Nephron progenitor cell (in vitro differentiated cells): Measurements from ENCODE around the gene NGF.

Experiments
- DNase-seq: peaks from one replicate; pipeline ENCODE4 v3.0.0; 2021
- H3K27ac Mint-ChIP-seq: 2 replicates; pipeline ENCODE4 v1.8.0; 2021; ENCODE audit warnings: mild to moderate bottlenecking, moderate library complexity, mixed read lengths
- H3K27me3 Mint-ChIP-seq: 2 replicates; pipeline ENCODE4 v1.8.0; 2021; ENCODE audit warnings: mild to moderate bottlenecking, low read depth, mixed read lengths; ENCODE audit not compliant: poor library complexity
- H3K36me3 Mint-ChIP-seq: 2 replicates; pipeline ENCODE4 v1.8.0; 2021; ENCODE audit warnings: low read depth, mixed read lengths
- H3K4me1 Mint-ChIP-seq: 2 replicates; pipeline ENCODE4 v1.8.0; 2021; ENCODE audit warnings: mixed read lengths
- H3K4me3 Mint-ChIP-seq: 2 replicates; pipeline ENCODE4 v1.8.0; 2021; ENCODE audit warnings: mild to moderate bottlenecking, moderate library complexity, mixed read lengths
- H3K9me3 Mint-ChIP-seq: 2 replicates; pipeline ENCODE4 v1.8.0; 2021; ENCODE audit warnings: mild to moderate bottlenecking, moderate library complexity, mixed read lengths
- CTCF ChIP-seq: fragments of 200-600 bp; sonication (generic); IDR thresholded peaks from 2 replicates; pipeline ENCODE4 v1.5.0; 2021; ENCODE audit warnings: antibody characterized with exemption

Gene NGF

GRCh38 chr1:115317101-115318012 is 20.7 kb downstream of the NGF start:
- Mint-ChIP-seq H3K4me1 (peaks cover 3% of the 10 kb centered on the region), H3K27ac (no peak overlapping the region), H3K9me3 (no peaks in the 10 kb centered on the region), H3K36me3 (no peaks in the 10 kb centered on the region), H3K27me3 (peaks cover 12% of the 10 kb centered on the region), H3K4me3 (no peak overlapping the region)
- TF ChIP-seq CTCF, result no peak
- DNase-seq, result no peak

DNA sequence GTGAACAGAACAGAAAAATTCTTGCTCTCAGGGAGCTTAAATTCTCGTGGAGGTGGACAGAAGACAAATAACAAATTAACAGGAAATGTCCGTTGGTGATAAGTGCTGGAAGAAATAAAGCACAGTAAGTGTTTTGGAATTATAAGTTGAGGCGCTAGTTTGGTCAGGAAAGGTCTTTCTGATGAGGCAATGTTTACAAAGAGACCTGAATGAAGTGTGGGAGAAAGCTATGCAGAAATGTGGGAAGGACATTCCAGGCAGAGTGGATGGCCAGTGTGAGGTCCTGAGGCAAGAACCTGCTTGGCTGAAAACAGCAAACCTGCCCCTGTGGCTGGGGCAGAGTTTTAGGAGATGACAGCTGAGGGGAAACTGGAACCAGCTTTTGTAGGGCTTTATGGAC is 23.3 kb downstream of the NGF start:
- Mint-ChIP-seq H3K36me3 (no peaks in the 10 kb centered on the region), H3K9me3 (no peaks in the 10 kb centered on the region), H3K4me1 (no peaks in the 10 kb centered on the region), H3K27me3 (peaks cover 12% of the 10 kb centered on the region), H3K4me3 (no peak overlapping the region), H3K27ac (no peak overlapping the region)
- TF ChIP-seq CTCF, result no peak
- DNase-seq, result no peak

- Mint-ChIP-seq H3K27me3 (peaks cover 12% of the 10 kb centered on the region), H3K27ac (no peak overlapping the region), H3K4me1 (no peaks in the 10 kb centered on the region), H3K9me3 (no peaks in the 10 kb centered on the region), H3K4me3 (no peak overlapping the region), H3K36me3 (no peaks in the 10 kb centered on the region)
- no peak for TF ChIP-seq CTCF
- DNase-seq, result no peak
Observed at GRCh38 chr1:115314092-115314491, 24.0 kb downstream of the NGF start.

- H3K4me3 Mint-ChIP-seq, result no peak overlapping the region
- H3K9me3 Mint-ChIP-seq, result no peaks in the 10 kb centered on the region
- no peak for DNase-seq
- no peak overlapping the region for H3K27ac Mint-ChIP-seq
- no peaks in the 10 kb centered on the region for H3K36me3 Mint-ChIP-seq
- TF ChIP-seq CTCF, result no peak
- H3K27me3 Mint-ChIP-seq, result peaks cover 10% of the 10 kb centered on the region
- H3K4me1 Mint-ChIP-seq, result no peaks in the 10 kb centered on the region
Observed at GRCh38 chr1:115313182-115313581, 24.9 kb downstream of the NGF start.

DNA sequence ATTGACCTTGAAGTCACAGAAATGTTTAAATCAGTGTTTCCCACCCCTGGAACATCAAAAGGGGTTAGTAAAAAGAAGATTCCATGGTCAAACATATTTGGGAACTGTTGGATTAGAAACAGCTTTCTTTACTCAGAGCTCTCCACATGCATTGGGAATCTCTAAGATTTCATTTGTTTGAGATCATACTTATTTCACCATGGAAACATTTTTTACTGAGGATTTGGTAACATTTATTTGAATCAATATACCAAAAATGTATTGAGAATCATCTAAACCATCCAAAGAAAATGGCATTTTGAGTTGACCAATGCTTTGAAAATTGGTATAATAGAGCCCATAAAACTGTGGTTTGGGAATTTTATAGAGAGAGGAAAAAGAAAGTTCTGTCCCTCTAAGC is 25.3 kb downstream of the NGF start:
- no peaks in the 10 kb centered on the region for H3K9me3 Mint-ChIP-seq
- no peak overlapping the region for H3K4me3 Mint-ChIP-seq
- H3K36me3 Mint-ChIP-seq, result no peaks in the 10 kb centered on the region
- peaks cover 6% of the 10 kb centered on the region for H3K27me3 Mint-ChIP-seq
- H3K4me1 Mint-ChIP-seq, result no peaks in the 10 kb centered on the region
- H3K27ac Mint-ChIP-seq, result no peak overlapping the region
- no peak for TF ChIP-seq CTCF
- DNase-seq, result no peak

DNA sequence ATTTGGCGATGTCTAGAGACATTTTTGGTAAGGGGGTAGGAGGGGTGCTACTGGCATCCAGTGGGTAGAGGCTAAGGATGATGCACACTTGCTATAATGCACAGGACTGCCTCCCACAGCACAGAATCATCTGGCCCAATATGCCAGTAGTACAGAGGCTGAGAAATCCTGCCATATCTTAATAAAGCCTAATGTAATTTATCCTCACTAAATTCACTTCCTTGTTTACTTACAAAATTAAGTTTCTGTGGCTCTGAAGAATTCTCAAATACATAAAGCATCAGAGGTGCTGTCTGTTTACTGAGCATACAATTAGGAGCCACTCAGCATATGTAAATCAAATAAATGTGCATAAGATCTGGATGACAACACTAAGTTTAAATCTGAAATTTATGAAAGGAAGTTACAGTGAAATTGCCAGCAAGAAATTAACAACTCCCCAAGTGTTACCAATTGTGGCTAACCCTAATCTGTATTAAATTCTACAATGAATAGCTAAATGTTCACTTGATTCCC is 26.5 kb downstream of the NGF start:
- Mint-ChIP-seq H3K36me3 (no peaks in the 10 kb centered on the region), H3K4me3 (no peak overlapping the region), H3K9me3 (no peaks in the 10 kb centered on the region), H3K27me3 (peaks cover 2% of the 10 kb centered on the region), H3K4me1 (peaks cover 6% of the 10 kb centered on the region), H3K27ac (no peak overlapping the region)
- DNase-seq, result no peak
- no peak for TF ChIP-seq CTCF
